Aorta (tissue), 5 donors: ENCODE results near the gene SDHC. TPM values are rescaled to one million over a fixed set of nuclear protein-coding genes. Genes with fewer than 3 reads are reported as not detected.
"Not testable (repeated sequence)": the region's sequence is repeated elsewhere in the genome, so short reads cannot be mapped to it uniquely, and the experiment has no call there.

Experiments
- ATAC-seq: fragments of 200-7000 bp; cut with Tn5 transposase; one replicate; pipeline ENCODE4 v1.9.1; 2022; ENCODE audit warnings: moderate library complexity; ENCODE audit not compliant: low FRiP score
- DNase-seq, 2 donors: peaks; one replicate each; pipeline ENCODE4 v3.0.0-alpha.2; 2020
- H3K27ac ChIP-seq, 2 donors: one replicate each; pipeline ENCODE4 v1.5.1; 2013; ENCODE audit warnings: low read length in 2 of 2, mild to moderate bottlenecking in 2 of 2, moderate library complexity in 2 of 2, control low read depth in 1 of 2, inconsistent platforms in 1 of 2, low read depth in 1 of 2
- H3K27me3 ChIP-seq, 2 donors: one replicate each; pipeline ENCODE4 v1.6.1; 2013; ENCODE audit warnings: control low read depth in 1 of 2, low read length in 1 of 2, mild to moderate bottlenecking in 1 of 2, moderate library complexity in 1 of 2; ENCODE audit not compliant: insufficient read depth in 2 of 2, control insufficient read depth in 1 of 2
- H3K36me3 ChIP-seq, 2 donors: one replicate each; pipeline ENCODE4 v1.6.1; 2013; ENCODE audit warnings: control low read depth in 1 of 2, low read length in 1 of 2, mild to moderate bottlenecking in 1 of 2; ENCODE audit not compliant: insufficient read depth in 2 of 2, control insufficient read depth in 1 of 2
- H3K4me1 ChIP-seq, 2 donors: one replicate each; pipeline ENCODE4 v1.6.1; 2013; ENCODE audit warnings: low read length in 2 of 2, control low read depth in 1 of 2, mild to moderate bottlenecking in 1 of 2, moderate library complexity in 1 of 2; ENCODE audit not compliant: insufficient read depth in 2 of 2, control insufficient read depth in 1 of 2
- H3K4me3 ChIP-seq, 2 donors: one replicate each; pipeline ENCODE4 v1.5.1; 2013; ENCODE audit warnings: low read length in 2 of 2, control low read depth in 1 of 2, mild to moderate bottlenecking in 1 of 2
- H3K9me3 ChIP-seq: one replicate; pipeline ENCODE4 v1.6.1; 2013; ENCODE audit warnings: mild to moderate bottlenecking, low read length; ENCODE audit not compliant: control insufficient read depth
- WGBS, 2 donors: extraction: QIAGEN DNeasy Blood & Tissue Kit; methylation state at CpG; one replicate each; pipeline ENCODE4 v1.1.7; 2013; 5-methylcytosine and 5-hydroxymethylcytosine counted together
- intact Hi-C, 2 donors: fragments of 100-400 bp; cut with DNase I; formaldehyde crosslinking; loops; one replicate each; pipeline versions ENCODE4 v1.14.2 to v1.15.0; 2022
- polyA plus RNA-seq, 2 donors: library from polyadenylated mRNA; stranded (reverse); fragments of 200-250 nt; gene quantifications; one replicate each; pipeline ENCODE4 v1.2.3, GENCODE V29; 2013
- total RNA-seq, 2 donors: library from RNA; stranded (reverse); fragmentation: NEBNext Ultra II Directional; extraction: Animal tissue kit (Norgen Biotek cat#: 25700); gene quantifications; one replicate each; pipeline ENCODE4 v1.2.1, GENCODE V29; 2021
- donor health status: healthy with polysubstance abuse.
- donor health status: Bipolar disorder and iron deficiency.
- donor health status: DM: no; HTN: no; CAD: no.
- donor health status: DM: no; HTN: no; CAD: no.
- donor health status: DM: yes; HTN: yes; CAD: no.

Gene SDHC
- total and polyA plus RNA-seq, 4 donors: 103 to 129 (median 122) TPM

GRCh38 chr1:161409848-161410635, 95.9 kb downstream of the SDHC start:
- H3K36me3 ChIP-seq, H3K9me3 ChIP-seq, H3K27me3 ChIP-seq, intact Hi-C loops, H3K27ac ChIP-seq, H3K4me1 ChIP-seq, H3K4me3 ChIP-seq, ATAC-seq, DNase-seq: not testable (repeated sequence)
- 75 to 76% methylated on average over 13 of the region's 13 CpGs for WGBS, 2 donors

DNA sequence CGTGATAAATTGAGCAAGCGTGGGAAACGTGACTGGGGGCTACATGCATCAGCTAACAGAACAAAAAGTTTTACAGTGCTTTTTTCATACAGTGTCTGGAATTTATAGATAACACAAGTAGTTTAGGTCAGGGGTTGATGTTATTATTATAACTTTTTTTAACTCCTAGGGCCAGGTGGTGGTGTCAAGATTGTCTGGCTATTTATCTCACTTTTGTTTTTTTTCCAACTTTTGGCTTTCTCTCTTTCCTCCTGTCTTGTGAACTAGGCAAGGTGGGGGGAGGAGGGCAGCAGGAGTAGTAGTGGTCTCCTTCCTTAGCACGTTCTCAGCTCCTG, 96.4 kb downstream of the SDHC start:
- 65 to 68% methylated on average over 4 of the region's 4 CpGs for WGBS, 2 donors
- DNase-seq, ATAC-seq, H3K9me3 ChIP-seq, H3K27me3 ChIP-seq, H3K4me1 ChIP-seq, H3K4me3 ChIP-seq, H3K27ac ChIP-seq, H3K36me3 ChIP-seq, intact Hi-C loops: not testable (repeated sequence)

Other genes with a start within 250 kb of the SDHC start
- gene ARHGAP30, start 244.5 kb upstream of the SDHC start, total RNA-seq: 10 to 100 TPM; 14.7 to 20.5 TPM
- gene ARHGAP30, start 244.5 kb upstream of the SDHC start, polyA plus RNA-seq: 10 to 100 TPM in 1 of 2 donors, 1 to 10 TPM in 1; 1.3 to 12.1 TPM
- under 1 TPM; 0.24 to 0.26 TPM for gene NECTIN4, start 224.8 kb upstream of the SDHC start, total RNA-seq
- gene NECTIN4, start 224.8 kb upstream of the SDHC start, polyA plus RNA-seq: not detected
- 1 to 10 TPM in 1 of 2 donors, under 1 TPM in 1; 0.78 to 2.5 TPM for gene KLHDC9, start 216.0 kb upstream of the SDHC start, total RNA-seq
- gene KLHDC9, start 216.0 kb upstream of the SDHC start, polyA plus RNA-seq: 10 to 100 TPM in 1 of 2 donors, 1 to 10 TPM in 1; 7.9 to 14.8 TPM
- gene PFDN2, start 196.3 kb upstream of the SDHC start, total RNA-seq: 10 to 100 TPM; 36.4 to 42.3 TPM
- 100 to 1,000 TPM in 1 of 2 donors, 10 to 100 TPM in 1; 74.6 to 116 TPM for gene PFDN2, start 196.3 kb upstream of the SDHC start, polyA plus RNA-seq
- 10 to 100 TPM; 31.1 to 41.6 TPM for gene NIT1, start 196.3 kb upstream of the SDHC start, total RNA-seq
- gene NIT1, start 196.3 kb upstream of the SDHC start, polyA plus RNA-seq: 10 to 100 TPM; 47.6 to 50.5 TPM
- 10 to 100 TPM; 44.7 to 46.8 TPM for gene DEDD, start 181.7 kb upstream of the SDHC start, total RNA-seq
- 10 to 100 TPM; 25.2 to 39.7 TPM for gene DEDD, start 181.7 kb upstream of the SDHC start, polyA plus RNA-seq
- 10 to 100 TPM; 64.2 to 70.3 TPM for gene UFC1, start 160.4 kb upstream of the SDHC start, total RNA-seq
- gene UFC1, start 160.4 kb upstream of the SDHC start, polyA plus RNA-seq: 100 to 1,000 TPM; 143 to 184 TPM
- 10 to 100 TPM; 16.4 to 28.1 TPM for gene USP21, start 154.9 kb upstream of the SDHC start, total RNA-seq
- gene USP21, start 154.9 kb upstream of the SDHC start, polyA plus RNA-seq: 10 to 100 TPM; 15.7 to 24.7 TPM
- 10 to 100 TPM; 16.3 to 30.9 TPM for gene PPOX, start 148.0 kb upstream of the SDHC start, total RNA-seq
- 100 to 1,000 TPM in 1 of 2 donors, 10 to 100 TPM in 1; 17.0 to 126 TPM for gene PPOX, start 148.0 kb upstream of the SDHC start, polyA plus RNA-seq
- gene B4GALT3, start 136.9 kb upstream of the SDHC start, total RNA-seq: 10 to 100 TPM; 26.8 to 29.8 TPM
- gene B4GALT3, start 136.9 kb upstream of the SDHC start, polyA plus RNA-seq: 10 to 100 TPM; 13.9 to 23.1 TPM
- 100 to 1,000 TPM in 1 of 2 donors, 10 to 100 TPM in 1; 78.9 to 207 TPM for gene ADAMTS4, start 115.3 kb upstream of the SDHC start, total RNA-seq
- gene ADAMTS4, start 115.3 kb upstream of the SDHC start, polyA plus RNA-seq: 1 to 10 TPM; 1.4 to 6.8 TPM
- gene NDUFS2, start 112.0 kb upstream of the SDHC start, total RNA-seq: 10 to 100 TPM; 55.3 to 63.4 TPM
- 10 to 100 TPM; 64.2 to 88.1 TPM for gene NDUFS2, start 112.0 kb upstream of the SDHC start, polyA plus RNA-seq
- 10 to 100 TPM; 64.3 to 74.0 TPM for gene FCER1G, start 99.1 kb upstream of the SDHC start, total RNA-seq
- 100 to 1,000 TPM in 1 of 2 donors, 10 to 100 TPM in 1; 35.7 to 154 TPM for gene FCER1G, start 99.1 kb upstream of the SDHC start, polyA plus RNA-seq
- not detected for gene APOA2, start 90.8 kb upstream of the SDHC start, total RNA-seq
- gene APOA2, start 90.8 kb upstream of the SDHC start, polyA plus RNA-seq: 1 to 10 TPM in 1 of 2 donors, not detected in 1; 1.3 TPM
- gene TOMM40L, start 88.3 kb upstream of the SDHC start, total RNA-seq: 10 to 100 TPM in 1 of 2 donors, 1 to 10 TPM in 1; 10.0 to 12.9 TPM
- gene TOMM40L, start 88.3 kb upstream of the SDHC start, polyA plus RNA-seq: 10 to 100 TPM; 10.2 to 11.6 TPM
- gene NR1I3, start 76.2 kb upstream of the SDHC start, total RNA-seq: not detected
- gene NR1I3, start 76.2 kb upstream of the SDHC start, polyA plus RNA-seq: not detected
- gene PCP4L1, start 55.6 kb upstream of the SDHC start, total RNA-seq: 1 to 10 TPM in 1 of 2 donors, under 1 TPM in 1; 0.69 to 1.2 TPM
- gene PCP4L1, start 55.6 kb upstream of the SDHC start, polyA plus RNA-seq: not detected
- 10 to 100 TPM; 11.2 to 19.4 TPM for gene MPZ, start 4.4 kb upstream of the SDHC start, total RNA-seq
- 1 to 10 TPM in 1 of 2 donors, not detected in 1; 1.5 TPM for gene MPZ, start 4.4 kb upstream of the SDHC start, polyA plus RNA-seq
- gene CFAP126, start 53.5 kb downstream of the SDHC start, total RNA-seq: not detected
- not detected for gene CFAP126, start 53.5 kb downstream of the SDHC start, polyA plus RNA-seq
- 100 to 1,000 TPM in 1 of 2 donors, 10 to 100 TPM in 1; 83.1 to 113 TPM for gene FCGR2A, start 191.1 kb downstream of the SDHC start, total RNA-seq
- gene FCGR2A, start 191.1 kb downstream of the SDHC start, polyA plus RNA-seq: 10 to 100 TPM; 13.3 to 83.1 TPM
- gene HSPA6, start 210.2 kb downstream of the SDHC start, total RNA-seq: 10 to 100 TPM in 1 of 2 donors, 1 to 10 TPM in 1; 9.0 to 19.0 TPM
- 1 to 10 TPM; 1.1 to 1.4 TPM for gene HSPA6, start 210.2 kb downstream of the SDHC start, polyA plus RNA-seq
- gene FCGR3A, start 235.4 kb downstream of the SDHC start, total RNA-seq: 100 to 1,000 TPM in 1 of 2 donors, 10 to 100 TPM in 1; 88.2 to 116 TPM
- gene FCGR3A, start 235.4 kb downstream of the SDHC start, polyA plus RNA-seq: 100 to 1,000 TPM in 1 of 2 donors, 10 to 100 TPM in 1; 13.9 to 108 TPM